A673 (cell line): ENCODE measurements around the gene FFAR1. TPM values are rescaled to one million over a fixed set of nuclear protein-coding genes. Genes with fewer than 3 reads are reported as not detected.

Experiments
- BruUV-seq: library from RNA; stranded (reverse); fragments of 400-500 nt; replicated peaks from 2 replicates; lab custom pipeline; 2021; lab: Mats Ljungman, UMichigan
- CTCF ChIA-PET: fragments of 300-600 bp; sonication (Branson Sonifier 250); formaldehyde crosslinking; loops from one replicate; lab custom pipeline; 2022; ENCODE audit warnings: antibody characterized with exemption; lab: Charles Lee
- POLR2A ChIA-PET: fragments of 300-600 bp; sonication (Branson Sonifier 250); formaldehyde crosslinking; loops from one replicate; lab custom pipeline; 2022; ENCODE audit warnings: antibody characterized with exemption; ENCODE audit not compliant: low non-redundant PET; lab: Charles Lee
- DNase-seq: peaks from one replicate; pipeline ENCODE4 v3.0.0-alpha.2; 2015; ENCODE audit warnings: low spot score
- H3K27ac ChIP-seq: fragments of 200-600 bp; sonication (generic); 2 replicates; pipeline ENCODE4 v1.5.1; 2016; ENCODE audit warnings: mixed run types, low read depth, mild to moderate bottlenecking, mixed read lengths, antibody characterized with exemption, low read length; ENCODE audit not compliant: poor library complexity, severe bottlenecking
- H3K27me3 ChIP-seq: fragments of 200-600 bp; sonication (generic); replicated peaks from 2 replicates; pipeline ENCODE4 v1.6.1; 2017; ENCODE audit warnings: mixed run types, low read depth, mild to moderate bottlenecking, mixed read lengths, antibody characterized with exemption, low read length; ENCODE audit not compliant: insufficient read depth, poor library complexity
- H3K36me3 ChIP-seq: fragments of 200-600 bp; sonication (generic); 2 replicates; pipeline ENCODE4 v1.6.1; 2016; ENCODE audit warnings: mixed run types, mild to moderate bottlenecking, mixed read lengths, antibody characterized with exemption, low read length; ENCODE audit not compliant: insufficient read depth, poor library complexity, severe bottlenecking
- H3K4me1 ChIP-seq: fragments of 200-600 bp; sonication (generic); 2 replicates; pipeline ENCODE4 v1.6.1; 2017; ENCODE audit warnings: mixed run types, mild to moderate bottlenecking, mixed read lengths, antibody characterized with exemption, low read length; ENCODE audit not compliant: insufficient read depth, poor library complexity, severe bottlenecking
- H3K4me3 ChIP-seq: fragments of 200-600 bp; sonication (generic); 2 replicates; pipeline ENCODE4 v1.5.1; 2016; ENCODE audit warnings: low read depth, mixed run types, mild to moderate bottlenecking, mixed read lengths, low read length; ENCODE audit not compliant: poor library complexity, severe bottlenecking
- H3K9me3 ChIP-seq: fragments of 200-600 bp; sonication (generic); 2 replicates; pipeline ENCODE4 v1.6.1; 2016; ENCODE audit warnings: mixed run types, low read depth, mild to moderate bottlenecking, mixed read lengths, antibody characterized with exemption, low read length; ENCODE audit not compliant: poor library complexity, severe bottlenecking
- EZH2 ChIP-seq: fragments of 200-600 bp; sonication (generic); IDR thresholded peaks from 2 replicates; pipeline ENCODE4 v1.6.1; 2017; ENCODE audit warnings: borderline replicate concordance, low read depth, mild to moderate bottlenecking, mixed read lengths, antibody characterized with exemption, low read length; ENCODE audit not compliant: poor library complexity, severe bottlenecking
- intact Hi-C: fragments of 100-400 bp; cut with micrococcal nuclease; formaldehyde crosslinking; loops from one replicate; pipeline ENCODE4 v1.10.0; 2022; ENCODE audit not compliant: unreplicated experiment
- total RNA-seq: library from RNA; stranded (reverse); gene quantifications from 2 replicates; pipeline ENCODE4 v1.2.3, GENCODE V29; 2021
- TF ChIP-seq, protein P1 (sequence below): fragments of 300-800, 200-600 bp; sonication (generic); conservative IDR thresholded peaks from 2 replicates; pipeline ENCODE4 v1.5.1; 2017; ENCODE audit warnings: low read depth, mild to moderate bottlenecking, antibody characterized with exemption, low read length, moderate library complexity, mixed read lengths

Gene FFAR1
- total RNA-seq, 1 experiment from 2014 or later: not detected

- no peak for TF ChIP-seq EZH2
- TF ChIP-seq, protein P1, sequence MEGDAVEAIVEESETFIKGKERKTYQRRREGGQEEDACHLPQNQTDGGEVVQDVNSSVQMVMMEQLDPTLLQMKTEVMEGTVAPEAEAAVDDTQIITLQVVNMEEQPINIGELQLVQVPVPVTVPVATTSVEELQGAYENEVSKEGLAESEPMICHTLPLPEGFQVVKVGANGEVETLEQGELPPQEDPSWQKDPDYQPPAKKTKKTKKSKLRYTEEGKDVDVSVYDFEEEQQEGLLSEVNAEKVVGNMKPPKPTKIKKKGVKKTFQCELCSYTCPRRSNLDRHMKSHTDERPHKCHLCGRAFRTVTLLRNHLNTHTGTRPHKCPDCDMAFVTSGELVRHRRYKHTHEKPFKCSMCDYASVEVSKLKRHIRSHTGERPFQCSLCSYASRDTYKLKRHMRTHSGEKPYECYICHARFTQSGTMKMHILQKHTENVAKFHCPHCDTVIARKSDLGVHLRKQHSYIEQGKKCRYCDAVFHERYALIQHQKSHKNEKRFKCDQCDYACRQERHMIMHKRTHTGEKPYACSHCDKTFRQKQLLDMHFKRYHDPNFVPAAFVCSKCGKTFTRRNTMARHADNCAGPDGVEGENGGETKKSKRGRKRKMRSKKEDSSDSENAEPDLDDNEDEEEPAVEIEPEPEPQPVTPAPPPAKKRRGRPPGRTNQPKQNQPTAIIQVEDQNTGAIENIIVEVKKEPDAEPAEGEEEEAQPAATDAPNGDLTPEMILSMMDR: no peak
- DNase-seq: no peak
- no peaks in the 10 kb centered on the region for H3K36me3 ChIP-seq
- peaks cover 4% of the 10 kb centered on the region for H3K27me3 ChIP-seq
- POLR2A ChIA-PET: no interaction called here
- H3K4me3 ChIP-seq: no peak overlapping the region
- BruUV-seq: no TSS peak
- CTCF ChIA-PET: no interaction called here
- H3K4me1 ChIP-seq: no peaks in the 10 kb centered on the region
- no peaks in the 10 kb centered on the region for H3K9me3 ChIP-seq
- intact Hi-C loops: no loop called here
- H3K27ac ChIP-seq: no peak overlapping the region
Measured at GRCh38 chr19:35334144-35334753, 13.5 kb upstream of the FFAR1 start.

DNA sequence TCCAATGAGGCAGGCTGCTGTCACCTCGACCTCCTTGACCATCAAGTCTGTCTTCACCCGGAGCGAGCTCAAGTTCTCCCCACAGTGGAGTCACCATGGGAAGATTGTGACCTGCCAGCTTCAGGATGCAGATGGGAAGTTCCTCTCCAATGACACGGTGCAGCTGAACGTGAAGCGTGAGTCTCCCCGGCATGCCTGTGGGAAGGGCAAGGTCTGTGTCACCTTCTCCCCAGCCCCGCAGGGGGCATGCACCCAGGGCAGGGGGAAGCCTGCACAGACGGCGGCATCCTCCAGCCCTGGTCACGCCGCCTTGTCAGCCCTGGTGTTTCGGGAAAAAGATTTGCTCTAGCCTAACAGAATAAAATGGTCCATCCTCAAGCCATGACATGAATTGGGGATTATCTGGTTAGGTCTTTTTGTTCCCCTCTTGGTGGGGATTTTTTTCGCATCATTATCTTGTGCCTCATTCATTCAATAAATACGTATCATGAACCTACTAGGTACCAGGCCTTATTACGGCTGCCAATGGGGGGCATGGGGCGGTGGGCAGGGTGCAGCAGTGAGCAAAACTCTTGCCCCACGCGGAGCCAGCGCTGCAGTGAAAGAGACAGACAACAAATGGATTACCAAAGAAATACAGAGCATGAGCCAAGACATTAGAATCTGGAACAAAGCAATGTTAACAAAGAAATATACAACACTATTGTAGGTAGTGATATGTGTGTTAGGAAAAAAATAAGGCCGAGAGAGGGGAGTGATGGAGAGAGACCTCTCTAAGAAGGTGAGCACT, 11.3 kb upstream of the FFAR1 start:
- Histone ChIP-seq H3K9me3 (no peaks in the 10 kb centered on the region), H3K4me1 (no peaks in the 10 kb centered on the region), H3K27ac (no peak overlapping the region), H3K27me3 (peaks cover 4% of the 10 kb centered on the region), H3K36me3 (no peaks in the 10 kb centered on the region), H3K4me3 (no peak overlapping the region)
- BruUV-seq: no TSS peak
- no peak for DNase-seq
- ChIA-PET CTCF (no interaction called here), POLR2A (no interaction called here)
- TF ChIP-seq EZH2: no peak
- TF ChIP-seq, protein P1: no peak
- intact Hi-C loops: no loop called here

GRCh38 chr19:35337097-35337983, 10.4 kb upstream of the FFAR1 start:
- TF ChIP-seq, protein P1: no peak
- no peak for TF ChIP-seq EZH2
- no peak overlapping the region for H3K27ac ChIP-seq
- no TSS peak for BruUV-seq
- ChIA-PET POLR2A (no interaction called here), CTCF (no interaction called here)
- intact Hi-C loops: no loop called here
- no peaks in the 10 kb centered on the region for H3K9me3 ChIP-seq
- H3K4me1 ChIP-seq: no peaks in the 10 kb centered on the region
- no peak for DNase-seq
- no peaks in the 10 kb centered on the region for H3K36me3 ChIP-seq
- peaks cover 4% of the 10 kb centered on the region for H3K27me3 ChIP-seq
- no peak overlapping the region for H3K4me3 ChIP-seq
